Fibroblast of pulmonary artery (primary cell): Measurements from ENCODE around the gene TLCD2.
A peak's percentile ranks its signal among the peaks of the same experiment; 100 is the strongest.
"Not testable (repeated sequence)": the region's sequence is repeated elsewhere in the genome, so short reads cannot be mapped to it uniquely, and the experiment has no call there.

ENCODE experiments used
- DNase-seq: peaks from one replicate; pipeline ENCODE4 v3.0.0-alpha.2; 2010; ENCODE audit warnings: low read depth
- H3K4me3 ChIP-seq: replicated peaks from 2 replicates; pipeline ENCODE4 v1.5.1; 2011; ENCODE audit warnings: low read depth, mild to moderate bottlenecking, control low read depth, low read length, moderate library complexity
- CTCF ChIP-seq: IDR thresholded peaks from 2 replicates; pipeline ENCODE4 v1.5.1; 2011; ENCODE audit warnings: mild to moderate bottlenecking, control low read depth, low read length, inconsistent platforms; ENCODE audit errors: missing control alignments

TLCD2 gene

GRCh38 chr17:1693339-1693738 lies 16.8 kb downstream of the TLCD2 start:
- TF ChIP-seq CTCF: no peak
- no peak overlapping the region for H3K4me3 ChIP-seq
- DNase-seq: no peak

GRCh38 chr17:1690544-1691221 lies 19.5 kb downstream of the TLCD2 start:
- no peak for TF ChIP-seq CTCF
- DNase-seq: no peak
- H3K4me3 ChIP-seq: no peak overlapping the region

GRCh38 chr17:1688405-1688804 lies 21.8 kb downstream of the TLCD2 start:
- not testable (repeated sequence) for H3K4me3 ChIP-seq, DNase-seq

GRCh38 chr17:1686086-1686485 lies 24.1 kb downstream of the TLCD2 start:
- no peak overlapping the region for H3K4me3 ChIP-seq
- TF ChIP-seq CTCF: no peak
- no peak for DNase-seq

GRCh38 chr17:1684378-1685189 lies 25.6 kb downstream of the TLCD2 start, which contains the start of gene PRPF8:
PRPF8 (minus strand) TSS chr17:1684867; CDS start chr17:1684571, 296 bp downstream.
- peak within 1 kb of the TSS; percentile 88 for H3K4me3 ChIP-seq
- peak; percentile 98 for DNase-seq
- TF ChIP-seq CTCF: no peak

GRCh38 chr17:1683459-1683858 lies 26.7 kb downstream of the TLCD2 start:
- no peak for DNase-seq
- H3K4me3 ChIP-seq: peak overlapping the region; percentile 88
- TF ChIP-seq CTCF: no peak

GRCh38 chr17:1676401-1676800 lies 33.8 kb downstream of the TLCD2 start:
- TF ChIP-seq CTCF: no peak
- H3K4me3 ChIP-seq: no peak overlapping the region
- DNase-seq: no peak
